H1 (cell line): ENCODE results near the gene ANKRD40. TPM values are rescaled to one million over a fixed set of nuclear protein-coding genes. Genes with fewer than 3 reads are reported as not detected.

Source experiments
- CTCF ChIA-PET: fragments of 300-600 bp; sonication (Branson Sonifier 250); formaldehyde crosslinking; loops from one replicate; lab custom pipeline; 2021; ENCODE audit not compliant: partially characterized antibody; lab: Charles Lee
- POLR2A ChIA-PET: fragments of 300-600 bp; sonication (Branson Sonifier 250); formaldehyde crosslinking; loops from one replicate; lab custom pipeline; 2021; ENCODE audit warnings: inconsistent platforms; ENCODE audit not compliant: partially characterized antibody; lab: Charles Lee
- DNase-seq, 2 experiments: peaks; one replicate each; pipeline versions ENCODE4 v3.0.0 to v3.0.0-alpha.2; 2010 to 2022; ENCODE audit warnings: low spot score in 2 of 2, low read depth in 1 of 2, mixed read lengths in 1 of 2
- FAIRE-seq: peaks from 2 replicates; lab custom pipeline; 2011; peaks lifted over from hg19 to GRCh38; lab: Jason Lieb, UNC
- H2AFZ ChIP-seq: 2 replicates; pipeline ENCODE4 v1.8.1; 2012; ENCODE audit warnings: low read length, inconsistent platforms
- H2AK5ac ChIP-seq: 2 replicates; pipeline ENCODE4 v1.6.1; 2013; ENCODE audit warnings: low read depth, low read length
- H2BK120ac ChIP-seq: replicated peaks from 2 replicates; pipeline ENCODE3; 2013; ENCODE audit warnings: low read depth, low read length, inconsistent platforms
- H2BK12ac ChIP-seq: 2 replicates; pipeline ENCODE4 v1.6.1; 2013; ENCODE audit warnings: low read depth, low read length
- H2BK15ac ChIP-seq: 2 replicates; pipeline ENCODE4 v1.6.1; 2013; ENCODE audit warnings: low read length
- H2BK20ac ChIP-seq: 2 replicates; pipeline ENCODE4 v1.6.1; 2013; ENCODE audit warnings: low read length
- H2BK5ac ChIP-seq: 2 replicates; pipeline ENCODE4 v1.6.1; 2013; ENCODE audit warnings: low read depth, low read length
- H3K14ac ChIP-seq: 2 replicates; pipeline ENCODE4 v1.6.1; 2013; ENCODE audit warnings: inconsistent platforms; ENCODE audit not compliant: insufficient read length
- H3K18ac ChIP-seq: 2 replicates; pipeline ENCODE4 v1.6.1; 2013; ENCODE audit warnings: low read length; ENCODE audit errors: extremely low read depth
- H3K23ac ChIP-seq: 2 replicates; pipeline ENCODE4 v1.6.1; 2013; ENCODE audit warnings: inconsistent platforms; ENCODE audit not compliant: insufficient read length
- H3K23me2 ChIP-seq: 2 replicates; pipeline ENCODE4 v1.6.1; 2013; ENCODE audit warnings: low read depth, low read length
- H3K27ac ChIP-seq: 2 replicates; pipeline ENCODE4 v1.6.1; 2011; ENCODE audit warnings: low read depth, low read length, inconsistent platforms
- H3K27me3 ChIP-seq, 4 experiments: replicated peaks in 1 of 4; 1 replicate in 1 of 4; 2 replicates in 3 of 4; pipeline versions ENCODE4 v1.6.1 to v1.8.1; 2011 to 2013; ENCODE audit warnings: low read length in 3 of 4, mild to moderate bottlenecking in 3 of 4, inconsistent platforms in 2 of 4, mixed read lengths in 2 of 4, moderate library complexity in 1 of 4; ENCODE audit not compliant: control insufficient read depth in 3 of 4, insufficient read depth in 3 of 4; ENCODE audit errors: extremely low read depth in 1 of 4
- H3K36me3 ChIP-seq, 4 experiments: 2 replicates each; pipeline versions ENCODE4 v1.6.1 to v1.8.1; 2011 to 2013; ENCODE audit warnings: mild to moderate bottlenecking in 4 of 4, low read length in 3 of 4, moderate library complexity in 2 of 4, control low read depth in 1 of 4, inconsistent platforms in 1 of 4; ENCODE audit not compliant: insufficient read depth in 4 of 4, control insufficient read depth in 2 of 4
- H3K4ac ChIP-seq: replicated peaks from 2 replicates; pipeline ENCODE3; 2013; ENCODE audit warnings: low read length, low read depth, mixed read lengths, inconsistent platforms; ENCODE audit not compliant: insufficient read length
- H3K4me1 ChIP-seq, 4 experiments: replicated peaks in 1 of 4; 1 replicate in 1 of 4; 2 replicates in 3 of 4; pipeline versions ENCODE4 v1.6.1 to v1.8.1; 2011 to 2013; ENCODE audit warnings: low read length in 3 of 4, inconsistent platforms in 2 of 4, mixed read lengths in 1 of 4; ENCODE audit not compliant: insufficient read depth in 4 of 4, control insufficient read depth in 3 of 4
- H3K4me2 ChIP-seq, 2 experiments: 2 replicates each; pipeline versions ENCODE4 v1.6.1 to v1.8.1; 2011 to 2013; ENCODE audit warnings: low read depth in 2 of 2, low read length in 2 of 2, control low read depth in 1 of 2, inconsistent platforms in 1 of 2, mild to moderate bottlenecking in 1 of 2; ENCODE audit not compliant: insufficient read depth in 1 of 2
- H3K4me3 ChIP-seq, 4 experiments: fragments of 200-600, 300-600 bp in 1 of 4; sonication (generic), shearing (Covaris generic), sonication (Bioruptor Twin) in 1 of 4; 2 replicates each; pipeline versions ENCODE4 v1.5.1 to v1.8.1; 2011 to 2016; ENCODE audit warnings: low read length in 4 of 4, low read depth in 3 of 4, control low read depth in 2 of 4, inconsistent platforms in 2 of 4, mild to moderate bottlenecking in 2 of 4, mixed read lengths in 1 of 4, moderate library complexity in 1 of 4; ENCODE audit not compliant: insufficient read depth in 2 of 4; ENCODE audit errors: extremely low read depth in 1 of 4
- H3K56ac ChIP-seq: replicated peaks from 2 replicates; pipeline ENCODE3; 2013; ENCODE audit warnings: low read depth, mild to moderate bottlenecking, mixed read lengths, low read length, inconsistent platforms; ENCODE audit not compliant: insufficient read length
- H3K79me1 ChIP-seq: 2 replicates; pipeline ENCODE4 v1.6.1; 2013; ENCODE audit warnings: low read depth, low read length, control low read depth
- H3K79me2 ChIP-seq, 2 experiments: 2 replicates each; pipeline versions ENCODE4 v1.6.1 to v1.8.1; 2012 to 2013; ENCODE audit warnings: low read length in 2 of 2, mild to moderate bottlenecking in 2 of 2, inconsistent platforms in 1 of 2; ENCODE audit not compliant: insufficient read depth in 2 of 2, control insufficient read depth in 1 of 2
- H3K9ac ChIP-seq, 4 experiments: replicated peaks in 1 of 4; 1 replicate in 1 of 4; 2 replicates in 3 of 4; pipeline versions ENCODE4 v1.6.1 to v1.8.1; 2011 to 2013; ENCODE audit warnings: low read depth in 3 of 4, low read length in 3 of 4, control low read depth in 2 of 4, mild to moderate bottlenecking in 2 of 4, moderate library complexity in 2 of 4, inconsistent platforms in 1 of 4; ENCODE audit errors: extremely low read depth in 1 of 4
- H3K9me3 ChIP-seq, 2 experiments: 2 replicates each; pipeline versions ENCODE4 v1.6.1 to v1.8.1; 2012 to 2013; ENCODE audit warnings: mild to moderate bottlenecking in 2 of 2, moderate library complexity in 2 of 2, control low read depth in 1 of 2, inconsistent platforms in 1 of 2, low read depth in 1 of 2, low read length in 1 of 2, mixed read lengths in 1 of 2; ENCODE audit not compliant: insufficient read depth in 2 of 2
- H4K20me1 ChIP-seq, 2 experiments: replicated peaks in 1 of 2; 2 replicates each; pipeline versions ENCODE3 to v1.8.1; 2011 to 2013; ENCODE audit warnings: inconsistent platforms in 2 of 2, low read length in 2 of 2, mild to moderate bottlenecking in 1 of 2; ENCODE audit not compliant: insufficient read depth in 2 of 2, control insufficient read depth in 1 of 2
- H4K5ac ChIP-seq: 2 replicates; pipeline ENCODE4 v1.6.1; 2013; ENCODE audit warnings: low read length, low read depth, mixed read lengths, inconsistent platforms; ENCODE audit not compliant: insufficient read length
- H4K8ac ChIP-seq: 2 replicates; pipeline ENCODE4 v1.8.0; 2013; ENCODE audit warnings: mild to moderate bottlenecking, moderate library complexity, low read length, inconsistent platforms; ENCODE audit not compliant: insufficient read depth; ENCODE audit errors: extremely low read depth
- H4K91ac ChIP-seq: replicated peaks from 2 replicates; pipeline ENCODE3; 2013; ENCODE audit warnings: low read length, mixed read lengths, inconsistent platforms; ENCODE audit not compliant: insufficient read length
- BRCA1 ChIP-seq: IDR thresholded peaks from 2 replicates; pipeline ENCODE4 v1.6.1; 2012; ENCODE audit warnings: low read depth, low read length, improper control_type of control experiment
- CEBPB ChIP-seq: IDR thresholded peaks from 2 replicates; pipeline ENCODE4 v1.6.1; 2012; ENCODE audit warnings: low read depth, low read length
- MAFK ChIP-seq: IDR thresholded peaks from 2 replicates; pipeline ENCODE4 v1.6.1; 2012; ENCODE audit warnings: low read depth, mild to moderate bottlenecking, improper control_type of control experiment, low read length
- RAD21 ChIP-seq, 2 experiments: IDR thresholded peaks in 1 of 2; conservative IDR thresholded peaks in 1 of 2; 2 replicates each; pipeline ENCODE4 v1.6.1; 2011; ENCODE audit warnings: low read depth in 2 of 2, low read length in 2 of 2, improper control_type of control experiment in 1 of 2, inconsistent platforms in 1 of 2, mild to moderate bottlenecking in 1 of 2, moderate library complexity in 1 of 2
- RXRA ChIP-seq: IDR thresholded peaks from 2 replicates; pipeline ENCODE4 v1.6.1; 2011; ENCODE audit warnings: low read depth, mild to moderate bottlenecking, low read length, moderate library complexity; ENCODE audit not compliant: insufficient read depth
- SAP30 ChIP-seq: fragments of 300-600 bp; sonication (generic); IDR thresholded peaks from 2 replicates; pipeline ENCODE4 v1.7.1; 2012; ENCODE audit warnings: low read length, moderate library complexity, mild to moderate bottlenecking, inconsistent platforms; ENCODE audit not compliant: insufficient read depth, insufficient replicate concordance
- SP2 ChIP-seq: IDR thresholded peaks from 2 replicates; pipeline ENCODE4 v1.6.1; 2012; ENCODE audit warnings: mild to moderate bottlenecking, low read length, inconsistent platforms
- SRF ChIP-seq: IDR thresholded peaks from 2 replicates; pipeline ENCODE4 v1.6.1; 2011; ENCODE audit warnings: mild to moderate bottlenecking, low read depth, low read length, moderate library complexity
- SUZ12 ChIP-seq: fragments of 200-600 bp; sonication (generic); IDR thresholded peaks from 2 replicates; pipeline ENCODE4 v1.6.1; 2012; ENCODE audit warnings: mild to moderate bottlenecking, inconsistent platforms, low read length, moderate library complexity, mixed read lengths
- YY1 ChIP-seq: IDR thresholded peaks from 2 replicates; pipeline ENCODE4 v1.6.1; 2011; ENCODE audit warnings: low read depth, mild to moderate bottlenecking, low read length
- WGBS, 2 experiments: shearing (Covaris generic) in 1 of 2; methylation state at CpG; one replicate each; pipeline versions ENCODE4 v1.1.6 to v1.1.7; 2013 to 2015; ENCODE audit warnings: low lambda C conversion rate in 2 of 2, mixed read lengths in 2 of 2, inconsistent platforms in 1 of 2, low coverage in 1 of 2, missing lambda C conversion rate in 1 of 2; ENCODE audit not compliant: insufficient replicate concordance in 2 of 2, insufficient coverage in 1 of 2, insufficient read length in 1 of 2; ENCODE audit errors: extremely low coverage in 1 of 2, missing lambda C conversion rate in 1 of 2; 5-methylcytosine and 5-hydroxymethylcytosine counted together
- polyA plus RNA-seq, 7 experiments: library from polyadenylated mRNA; depleted of rRNA in 3 of 7; stranded (reverse) in 5 of 7; unstranded in 2 of 7; fragments of >200 nt in 5 of 7; fragments of 200-250 nt in 2 of 7; gene quantifications; 1 replicate in 5 of 7; 2 replicates in 1 of 7; 4 replicates in 1 of 7; pipeline versions ENCODE4 v1.2.1 to v1.2.3, GENCODE V29; 2011 to 2013; ENCODE audit warnings: missing spikeins in 2 of 7, mixed read lengths in 2 of 7
- total RNA-seq: library from RNA; stranded (reverse); fragmentation: NEBNext Ultra II Directional; extraction: Animal tissue kit (Norgen Biotek cat#: 25700); gene quantifications from 2 replicates; pipeline ENCODE4 v1.2.1, GENCODE V29; 2021

Gene ANKRD40
- total and polyA plus RNA-seq, 2 of the 8 experiments (the other 6 are each of a cell fraction or from before 2014, with no cell fraction given) = 26.1 to 50.1 TPM

DNA sequence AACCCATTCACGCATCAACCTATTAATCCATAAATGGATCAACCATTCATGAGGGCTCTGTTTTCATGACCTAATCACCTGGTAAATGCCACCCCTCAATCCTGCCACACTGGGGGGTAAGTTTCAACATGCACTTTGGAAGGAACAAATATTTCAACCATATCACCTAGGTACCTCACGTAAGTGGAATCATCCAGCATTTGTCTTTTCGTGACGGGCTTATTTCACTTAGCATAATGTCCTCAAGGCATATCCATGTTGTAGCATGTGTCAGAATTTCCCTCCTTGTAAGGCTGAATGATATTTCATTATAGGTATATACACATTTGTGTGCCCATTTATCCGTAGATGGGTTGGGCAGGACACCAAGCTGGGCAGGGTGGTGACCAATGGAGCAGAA, 35.6 kb downstream of the ANKRD40 start:
- no peak overlapping the region for H3K4me2 ChIP-seq
- no peaks in the 10 kb centered on the region for H3K27me3 ChIP-seq
- H2AFZ ChIP-seq = no peak overlapping the region
- H4K5ac ChIP-seq = no peak overlapping the region
- H3K9ac ChIP-seq = no peak overlapping the region; a peak in 1 of 7 replicates
- CTCF ChIA-PET = interaction anchor here (1.4 to 5.1 kb wide), 3 partner anchors 12 to 126 kb away, joined by 3 to 32 read pairs (median 5); no protein-coding TSS in a partner anchor
- H2BK120ac ChIP-seq = no peak overlapping the region
- no peak overlapping the region for H2AK5ac ChIP-seq
- no peak overlapping the region for H3K23ac ChIP-seq
- no peak overlapping the region for H2BK12ac ChIP-seq
- H3K23me2 ChIP-seq = no peaks in the 10 kb centered on the region
- no peak overlapping the region for H3K4ac ChIP-seq
- H4K8ac ChIP-seq = no peak overlapping the region
- H4K91ac ChIP-seq = no peak overlapping the region
- no peak overlapping the region for H3K27ac ChIP-seq
- H3K14ac ChIP-seq = no peak overlapping the region
- no peak overlapping the region for H3K18ac ChIP-seq
- TF ChIP-seq CEBPB (no peak), MAFK (no peak), SUZ12 (no peak), RAD21 (IDR thresholded peaks at IDR 0.05 in 1 of 2, conservative IDR thresholded peaks at IDR 0.05 in 1 of 2; ENCODE audit: low read depth in 2 of 2, low read length in 2 of 2) (no peak), SRF (no peak), RXRA (no peak), SAP30 (no peak), YY1 (no peak), BRCA1 (no peak), SP2 (no peak)
- H2BK15ac ChIP-seq = no peak overlapping the region
- no peaks in the 10 kb centered on the region for H3K79me1 ChIP-seq
- POLR2A ChIA-PET = interaction anchor here (0.7 to 2.1 kb wide), 2 partner anchors 20 to 112 kb away, joined by 3 to 5 read pairs; no protein-coding TSS in a partner anchor
- H2BK20ac ChIP-seq = no peak overlapping the region
- no peaks in the 10 kb centered on the region for H4K20me1 ChIP-seq
- no peak overlapping the region for H3K56ac ChIP-seq
- no peak overlapping the region for H2BK5ac ChIP-seq
- H3K36me3 ChIP-seq = no peaks in the 10 kb centered on the region
- no peaks in the 10 kb centered on the region for H3K9me3 ChIP-seq
- FAIRE-seq (no peak), DNase-seq (no peak)
- no peak overlapping the region for H3K4me3 ChIP-seq
- 90% methylated on average over 5 of the region's 5 CpGs; no CpG with 5 or more reads in 1 of the 2 experiments for WGBS, 2 experiments
- H3K4me1 ChIP-seq = peaks cover 0 to 14% (median 3%) of the 10 kb centered on the region in 4 experiments; a peak in 5 of 7 replicates
- no peaks in the 10 kb centered on the region for H3K79me2 ChIP-seq
